Karpas-422 (cell line): ENCODE data around the gene FLT4. TPM values are rescaled to one million over a fixed set of nuclear protein-coding genes. Genes with fewer than 3 reads are reported as not detected.
"Not testable (repeated sequence)": the region's sequence is repeated elsewhere in the genome, so short reads cannot be mapped to it uniquely, and the experiment has no call there.

ENCODE experiments used
- DNase-seq: peaks from one replicate; pipeline ENCODE4 v3.0.0-alpha.2; 2015
- H2AFZ ChIP-seq: fragments of 200-600 bp; sonication (generic); 2 replicates; pipeline ENCODE4 v1.6.1; 2014; ENCODE audit warnings: antibody characterized with exemption, low read length, mixed read lengths
- H3K27ac ChIP-seq: fragments of 200-600 bp; sonication (generic); 2 replicates; pipeline ENCODE4 v1.5.1; 2014; ENCODE audit warnings: mild to moderate bottlenecking, low read length, moderate library complexity
- H3K27me3 ChIP-seq: fragments of 200-600 bp; sonication (generic); 2 replicates; pipeline ENCODE4 v1.6.1; 2014; ENCODE audit warnings: low read length, mixed read lengths
- H3K36me3 ChIP-seq: fragments of 200-600 bp; sonication (generic); 2 replicates; pipeline ENCODE4 v1.6.1; 2014; ENCODE audit warnings: low read length, mixed read lengths; ENCODE audit not compliant: insufficient read depth
- H3K4me1 ChIP-seq: fragments of 200-600 bp; sonication (generic); 2 replicates; pipeline ENCODE4 v1.6.1; 2014; ENCODE audit warnings: mild to moderate bottlenecking, low read length, mixed read lengths
- H3K4me2 ChIP-seq: fragments of 200-600 bp; sonication (generic); 2 replicates; pipeline ENCODE4 v1.6.1; 2014; ENCODE audit warnings: low read length, low read depth, mild to moderate bottlenecking; ENCODE audit not compliant: poor library complexity, severe bottlenecking
- H3K4me3 ChIP-seq: fragments of 200-600 bp; sonication (generic); 2 replicates; pipeline ENCODE4 v1.5.1; 2014; ENCODE audit warnings: mild to moderate bottlenecking, antibody characterized with exemption, low read length, mixed read lengths
- H3K79me2 ChIP-seq: fragments of 200-600 bp; sonication (generic); 2 replicates; pipeline ENCODE4 v1.6.1; 2014; ENCODE audit warnings: mild to moderate bottlenecking, low read length, mixed read lengths
- H3K9ac ChIP-seq: fragments of 200-600 bp; sonication (generic); 2 replicates; pipeline ENCODE4 v1.6.0; 2014; ENCODE audit warnings: low read length
- H3K9me2 ChIP-seq: fragments of 200-600 bp; sonication (generic), shearing (Covaris generic); replicated peaks from 2 replicates; pipeline ENCODE4 v1.6.0; 2014; ENCODE audit warnings: mild to moderate bottlenecking, low read length, moderate library complexity; ENCODE audit not compliant: insufficient read depth
- H3K9me3 ChIP-seq: fragments of 300-700, 200-600 bp; sonication (generic); 2 replicates; pipeline ENCODE4 v1.6.1; 2014; ENCODE audit warnings: low read length, mixed read lengths
- H4K20me1 ChIP-seq: fragments of 200-600 bp; sonication (generic); 2 replicates; pipeline ENCODE4 v1.6.1; 2014; ENCODE audit warnings: mild to moderate bottlenecking, antibody characterized with exemption, low read length, low read depth; ENCODE audit not compliant: insufficient read depth
- total RNA-seq: library from RNA; depleted of rRNA; stranded (reverse); fragments of >200 nt; shearing (Covaris generic); gene quantifications from 2 replicates; pipeline ENCODE4 v1.2.3, GENCODE V29; 2014; ENCODE audit warnings: low replicate concordance

The FLT4 gene
- total RNA-seq, 1 experiment from 2014 or later, result not detected

DNA sequence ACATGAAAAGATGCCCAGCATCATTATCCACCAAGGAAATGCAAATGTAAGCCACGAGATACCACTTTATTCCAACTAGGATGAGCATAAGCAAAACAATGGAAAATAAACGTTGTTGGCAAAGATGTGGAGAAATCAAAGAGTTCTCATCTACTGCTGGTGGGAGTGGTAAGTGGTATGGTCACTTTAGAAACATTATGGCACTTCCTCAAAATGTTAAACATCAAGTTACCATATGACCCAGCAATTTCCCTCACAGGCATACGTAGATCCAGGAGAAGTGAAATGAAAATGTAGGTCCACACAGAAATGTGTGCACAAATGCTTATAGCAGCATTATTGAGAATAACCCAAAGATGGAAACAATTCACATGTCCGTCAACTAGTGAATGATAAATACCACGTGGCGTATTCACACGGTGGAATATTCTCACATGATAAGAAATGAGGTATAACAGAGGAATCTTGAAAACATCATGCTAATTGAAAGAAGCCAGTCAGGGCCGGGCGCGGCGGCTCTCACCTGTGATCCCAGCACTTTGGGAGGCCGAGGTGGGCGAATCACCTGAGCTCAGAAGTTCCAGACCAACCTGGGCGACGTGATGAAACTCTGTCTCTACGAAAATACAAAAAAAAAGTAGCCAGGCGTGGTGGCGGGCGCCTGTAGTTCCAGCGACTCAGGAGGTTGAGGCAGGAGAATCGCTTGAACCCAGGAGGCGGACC lies 16.4 kb upstream of the FLT4 start:
- Histone ChIP-seq H4K20me1 (no peaks in the 10 kb centered on the region), H3K4me2 (no peak overlapping the region), H3K9ac (no peak overlapping the region), H3K9me3 (no peaks in the 10 kb centered on the region), H3K9me2 (no peaks in the 10 kb centered on the region), H3K27me3 (no peaks in the 10 kb centered on the region), H2AFZ (no peak overlapping the region), H3K36me3 (no peaks in the 10 kb centered on the region), H3K27ac (no peak overlapping the region), H3K79me2 (no peaks in the 10 kb centered on the region), H3K4me3 (no peak overlapping the region), H3K4me1 (no peaks in the 10 kb centered on the region)
- no peak for DNase-seq

DNA sequence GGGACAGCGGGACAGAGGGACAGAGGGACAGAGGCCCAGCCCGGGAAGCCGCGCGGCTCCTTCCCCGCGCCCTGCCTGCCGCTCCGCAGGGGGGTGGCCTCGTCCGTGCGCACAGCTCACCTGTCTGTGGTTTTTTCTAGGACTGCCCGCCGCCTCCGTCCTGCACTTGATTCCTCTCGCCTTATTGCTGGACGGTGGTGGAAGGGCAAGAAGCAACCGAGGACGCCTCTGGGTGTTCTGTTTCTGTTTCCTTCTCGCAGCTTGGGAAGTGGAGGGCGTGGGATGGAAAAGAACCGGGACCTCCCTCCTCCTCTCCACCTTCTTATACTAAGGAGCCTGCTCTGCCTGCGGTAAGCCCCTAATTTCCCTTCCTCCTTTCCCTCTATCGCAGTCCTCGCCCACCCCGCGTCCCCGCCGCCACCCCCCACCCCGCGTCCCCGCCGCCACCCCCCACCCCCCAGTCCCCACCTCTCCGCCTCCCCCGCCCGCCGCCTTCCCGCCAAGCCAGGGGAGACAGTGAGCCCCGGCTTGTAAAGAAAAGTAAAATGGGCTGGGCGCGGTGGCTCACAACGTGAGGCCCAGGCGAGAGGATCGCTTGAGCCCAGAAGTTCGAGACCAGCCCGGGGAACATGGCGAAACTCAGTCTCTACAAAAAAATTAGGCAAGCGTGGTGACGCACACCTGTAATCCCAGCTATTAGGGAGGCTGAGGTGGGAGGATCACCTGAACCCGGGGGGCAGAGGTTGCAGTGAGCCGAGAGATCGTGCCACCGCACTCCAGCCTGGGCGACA lies 9.6 kb upstream of the FLT4 start:
- Histone ChIP-seq H4K20me1 (no peaks in the 10 kb centered on the region), H3K4me1 (no peaks in the 10 kb centered on the region), H3K9ac (no peak overlapping the region), H2AFZ (no peak overlapping the region), H3K36me3 (no peaks in the 10 kb centered on the region), H3K4me2 (no peak overlapping the region), H3K79me2 (no peaks in the 10 kb centered on the region), H3K27ac (no peak overlapping the region), H3K9me2 (no peaks in the 10 kb centered on the region), H3K4me3 (no peak overlapping the region), H3K9me3 (no peaks in the 10 kb centered on the region), H3K27me3 (no peaks in the 10 kb centered on the region)
- no peak for DNase-seq

DNA sequence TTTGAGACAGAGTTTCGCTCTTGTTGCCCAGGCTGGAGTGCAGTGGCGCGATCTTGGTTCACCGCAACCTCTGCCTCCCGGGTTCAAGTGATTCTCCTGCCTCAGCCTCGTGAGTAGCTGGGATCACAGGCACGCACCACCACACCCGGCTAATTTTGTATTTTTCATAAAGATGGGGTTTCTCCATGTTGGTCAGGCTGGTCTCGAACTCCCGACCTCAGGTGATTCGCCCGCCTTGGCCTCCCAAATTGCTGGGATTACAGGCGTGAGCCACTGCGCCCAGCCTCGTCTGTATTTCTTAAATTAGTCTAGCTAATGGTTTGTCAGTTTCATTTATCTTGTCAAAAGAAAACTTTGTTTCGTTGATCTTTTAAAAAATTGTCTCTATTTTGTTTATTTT lies 5.8 kb upstream of the FLT4 start:
- not testable (repeated sequence) for H3K79me2 ChIP-seq, H3K9me3 ChIP-seq, H3K27me3 ChIP-seq, H3K4me2 ChIP-seq, H3K9me2 ChIP-seq, H3K4me3 ChIP-seq, H3K9ac ChIP-seq, H3K4me1 ChIP-seq, DNase-seq, H4K20me1 ChIP-seq, H3K27ac ChIP-seq, H2AFZ ChIP-seq, H3K36me3 ChIP-seq

DNA sequence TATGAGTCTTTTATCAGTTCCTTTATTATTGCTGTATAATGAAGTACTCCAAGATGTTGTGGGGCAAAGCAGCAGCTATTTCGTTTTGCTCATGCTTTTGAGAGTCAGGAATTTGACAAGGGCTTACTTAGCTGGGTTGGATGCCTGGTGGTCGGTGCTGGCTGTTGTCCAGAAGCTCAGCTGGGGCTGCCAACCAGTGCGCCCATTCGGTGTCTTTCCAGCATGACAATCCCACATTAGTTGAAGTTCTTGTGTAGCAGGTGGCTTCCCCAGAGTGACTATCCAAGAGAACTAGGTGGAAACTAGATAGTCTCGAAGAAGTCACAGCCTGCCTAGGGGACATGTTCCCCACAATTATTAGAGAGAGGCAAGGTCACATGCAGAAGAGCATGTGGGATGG lies 3.4 kb upstream of the FLT4 start:
- Histone ChIP-seq H2AFZ (no peak overlapping the region), H3K36me3 (no peaks in the 10 kb centered on the region), H3K79me2 (no peaks in the 10 kb centered on the region), H3K4me2 (no peak overlapping the region), H4K20me1 (no peaks in the 10 kb centered on the region), H3K9me2 (no peaks in the 10 kb centered on the region), H3K27ac (no peak overlapping the region), H3K27me3 (no peaks in the 10 kb centered on the region), H3K4me1 (no peaks in the 10 kb centered on the region), H3K4me3 (no peak overlapping the region), H3K9me3 (no peaks in the 10 kb centered on the region), H3K9ac (no peak overlapping the region)
- DNase-seq, result no peak

DNA sequence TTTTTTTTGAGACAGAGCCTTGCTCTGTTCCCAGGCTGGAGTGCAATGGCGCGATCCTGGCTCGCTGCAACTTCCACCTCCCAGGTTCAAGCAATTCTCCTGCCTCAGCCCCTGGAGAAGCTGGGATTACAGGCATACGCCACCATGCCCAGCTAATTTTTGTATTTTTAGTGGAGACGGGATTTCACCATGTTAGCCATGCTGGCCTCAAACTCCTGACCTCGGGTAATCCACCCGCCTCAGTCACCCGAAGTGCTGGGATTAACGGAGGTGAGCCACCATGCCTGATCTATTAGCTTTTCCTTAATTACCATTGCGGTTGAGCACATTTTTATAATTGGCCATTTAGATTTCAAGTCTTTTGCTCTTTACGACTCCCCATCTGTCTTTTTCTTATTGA lies 2.9 kb upstream of the FLT4 start:
- no peak overlapping the region for H3K9ac ChIP-seq
- no peak for DNase-seq
- no peak overlapping the region for H3K4me2 ChIP-seq
- no peaks in the 10 kb centered on the region for H3K36me3 ChIP-seq
- H4K20me1 ChIP-seq, result no peaks in the 10 kb centered on the region
- H3K9me2 ChIP-seq, result no peaks in the 10 kb centered on the region
- no peaks in the 10 kb centered on the region for H3K9me3 ChIP-seq
- no peak overlapping the region for H3K27ac ChIP-seq
- no peaks in the 10 kb centered on the region for H3K27me3 ChIP-seq
- no peak overlapping the region for H3K4me3 ChIP-seq
- no peak overlapping the region for H2AFZ ChIP-seq
- H3K4me1 ChIP-seq, result no peaks in the 10 kb centered on the region
- H3K79me2 ChIP-seq, result no peaks in the 10 kb centered on the region

DNA sequence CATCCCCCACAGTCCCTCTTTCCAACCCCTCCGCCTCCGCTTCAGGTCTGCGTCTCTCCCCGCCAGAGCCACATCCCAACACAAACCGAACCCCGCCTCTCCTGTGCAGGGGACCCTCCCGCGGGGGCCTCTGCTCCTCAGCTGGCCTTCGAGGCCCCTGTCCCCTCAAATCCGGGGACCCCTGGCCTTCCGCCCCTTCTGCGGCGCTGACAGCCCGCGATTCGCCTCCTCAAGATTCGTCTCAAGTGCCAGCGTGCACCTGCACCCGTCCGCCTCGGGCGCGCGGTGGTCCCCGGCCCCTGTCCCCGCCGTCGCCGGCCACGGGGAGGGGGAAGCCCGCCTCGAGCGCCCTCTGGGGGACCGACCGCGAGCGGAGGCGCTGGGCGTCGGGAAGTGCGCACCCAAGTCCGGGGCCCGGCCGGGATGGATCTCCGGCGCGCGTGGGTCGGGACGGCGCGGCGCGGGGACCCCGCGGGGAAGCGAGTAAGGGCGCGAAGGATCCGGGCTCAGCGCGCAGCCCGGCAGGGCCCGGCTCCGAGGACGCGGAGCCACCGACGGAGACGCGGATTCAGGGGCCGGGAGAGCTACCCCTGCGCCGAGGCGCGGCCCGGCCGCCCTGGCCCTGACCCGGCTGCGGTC lies 623 bp downstream of the FLT4 start:
- Histone ChIP-seq H3K79me2 (no peaks in the 10 kb centered on the region), H3K27me3 (no peaks in the 10 kb centered on the region), H3K9me3 (no peaks in the 10 kb centered on the region), H3K9me2 (no peaks in the 10 kb centered on the region), H3K4me3 (no peak overlapping the region), H4K20me1 (no peaks in the 10 kb centered on the region), H3K4me1 (no peaks in the 10 kb centered on the region), H3K9ac (no peak overlapping the region), H3K27ac (no peak overlapping the region), H3K4me2 (no peak overlapping the region), H3K36me3 (no peaks in the 10 kb centered on the region), H2AFZ (no peak overlapping the region)
- DNase-seq, result no peak

DNA sequence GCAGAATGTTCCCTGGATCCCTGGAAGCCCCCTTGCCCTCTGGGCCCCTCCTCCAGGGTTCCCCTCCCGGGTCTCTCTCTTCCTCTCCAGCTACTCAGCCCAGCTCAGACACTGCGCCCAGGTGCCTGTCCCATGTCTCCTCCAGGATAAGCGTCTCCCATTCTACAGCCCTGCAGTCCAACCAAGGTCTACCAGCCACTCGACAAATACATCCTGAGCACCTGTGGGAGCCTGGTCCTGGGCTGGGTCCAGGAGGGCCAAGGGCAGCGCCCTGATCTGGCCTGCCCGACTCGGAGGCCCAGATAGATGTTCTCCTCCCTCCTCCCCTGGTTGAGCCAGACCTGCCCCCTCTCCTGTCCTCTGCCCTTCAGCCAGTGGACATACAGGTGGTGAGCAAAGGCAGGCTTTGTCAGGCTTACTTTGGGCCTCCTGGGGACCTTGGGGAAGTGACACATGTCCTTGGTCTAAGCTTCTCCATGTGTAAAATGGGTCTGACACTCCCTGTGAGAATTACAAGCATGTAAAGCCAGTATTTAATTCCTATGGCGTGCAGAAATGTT lies 1.4 kb downstream of the FLT4 start:
- Histone ChIP-seq H3K9me2 (no peaks in the 10 kb centered on the region), H3K27ac (no peak overlapping the region), H2AFZ (no peak overlapping the region), H3K79me2 (no peaks in the 10 kb centered on the region), H3K9me3 (no peaks in the 10 kb centered on the region), H3K4me1 (no peaks in the 10 kb centered on the region), H3K27me3 (no peaks in the 10 kb centered on the region), H3K9ac (no peak overlapping the region), H4K20me1 (no peaks in the 10 kb centered on the region), H3K36me3 (no peaks in the 10 kb centered on the region), H3K4me3 (no peak overlapping the region), H3K4me2 (no peak overlapping the region)
- no peak for DNase-seq

DNA sequence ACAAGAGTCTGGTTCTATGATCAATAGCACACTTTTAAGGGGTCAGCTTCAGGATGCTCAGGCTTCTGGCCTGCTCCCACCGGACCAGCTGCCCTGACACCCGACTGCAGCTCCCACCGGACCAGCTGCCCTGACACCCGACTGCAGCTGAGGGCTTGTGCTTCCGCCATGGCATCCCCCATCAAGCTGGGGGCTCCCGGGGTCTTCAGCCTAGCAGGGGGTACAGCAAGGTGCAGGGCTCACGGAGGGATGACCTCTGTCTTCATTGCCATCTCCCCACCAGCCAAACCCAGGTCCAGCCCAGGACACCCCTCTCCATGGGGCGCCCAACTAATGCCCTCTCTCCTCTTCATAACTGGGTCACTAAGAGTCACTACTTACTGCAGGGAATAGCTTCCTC lies 1.9 kb downstream of the FLT4 start:
- no peaks in the 10 kb centered on the region for H4K20me1 ChIP-seq
- H3K9ac ChIP-seq, result no peak overlapping the region
- no peak overlapping the region for H2AFZ ChIP-seq
- H3K27ac ChIP-seq, result no peak overlapping the region
- H3K36me3 ChIP-seq, result no peaks in the 10 kb centered on the region
- no peaks in the 10 kb centered on the region for H3K9me2 ChIP-seq
- H3K4me2 ChIP-seq, result no peak overlapping the region
- H3K27me3 ChIP-seq, result no peaks in the 10 kb centered on the region
- H3K4me1 ChIP-seq, result no peaks in the 10 kb centered on the region
- H3K4me3 ChIP-seq, result no peak overlapping the region
- H3K9me3 ChIP-seq, result no peaks in the 10 kb centered on the region
- no peak for DNase-seq
- H3K79me2 ChIP-seq, result no peaks in the 10 kb centered on the region
